Measurements from ENCODE around the gene SLC22A23. TPM values are rescaled to one million over a fixed set of nuclear protein-coding genes. Genes with fewer than 3 reads are reported as not detected.

The SLC22A23 gene
- total RNA-seq, 1 experiment from 2014 or later, result 38.2 TPM

DNA sequence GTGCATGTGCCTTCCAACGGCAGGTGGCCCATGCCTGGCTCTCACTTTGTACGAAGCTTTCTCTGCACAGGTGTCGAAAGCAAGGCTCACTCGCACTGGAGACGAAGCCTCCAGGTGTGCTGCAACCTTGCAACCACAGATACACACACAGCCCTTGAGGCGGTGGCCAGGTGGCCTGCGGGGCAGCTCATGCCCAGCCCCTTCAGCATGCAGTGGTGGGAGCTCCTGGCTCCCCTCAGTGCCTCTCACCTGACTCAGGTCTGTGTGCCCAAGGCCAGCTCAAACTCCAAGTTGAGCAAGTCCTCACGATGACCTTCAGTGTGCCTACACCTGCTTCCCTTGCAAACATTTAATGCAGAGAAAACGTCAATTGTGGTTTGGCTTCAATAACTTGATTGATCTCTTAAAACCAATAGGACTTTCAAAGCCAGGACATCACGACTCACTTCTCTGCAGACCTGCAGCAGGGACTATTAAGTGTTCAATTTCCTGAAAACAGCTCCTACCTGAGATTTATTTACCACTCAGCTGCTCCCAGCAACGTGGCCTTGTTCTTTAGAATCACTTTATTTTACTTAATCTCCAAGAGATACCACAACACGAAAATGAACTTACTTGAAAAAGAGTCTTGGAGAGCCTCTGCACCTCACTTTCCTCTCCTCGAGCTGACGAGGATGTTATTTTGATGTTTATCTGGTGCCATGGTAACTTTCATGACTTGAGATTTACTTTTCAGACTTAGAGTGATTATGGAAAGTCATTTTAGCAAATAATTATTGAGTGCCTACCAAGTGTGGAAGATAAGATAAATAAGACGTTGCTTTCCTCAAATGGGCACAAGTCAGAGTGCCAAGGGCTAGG is 86.3 kb downstream of the SLC22A23 start:
- ATAC-seq (no peak; the same call in 1 of the 2 replicates), DNase-seq (ENCODE audit: low spot score) (no peak)
- ChIA-PET CTCF (interaction anchor here (0.7 to 3.2 kb wide), 12 partner anchors 8 to 141 kb away, joined by 3 to 11 read pairs (median 4); no protein-coding TSS in a partner anchor), POLR2A (interaction anchor here (1.0 kb wide), 1 partner anchor 89 kb away, joined by 3 read pairs; no protein-coding TSS in a partner anchor)
- Mint-ChIP-seq H3K36me3 (peaks cover 3% of the 10 kb centered on the region), H3K27ac (peak overlapping the region; percentile 52; the same call in 1 of the 2 replicates), H3K4me1 (peaks cover 35% of the 10 kb centered on the region), H3K4me3 (no peak overlapping the region), H3K9me3 (no peaks in the 10 kb centered on the region), H3K27me3 (ENCODE audit: low read depth) (no peaks in the 10 kb centered on the region)
- TF ChIP-seq, protein P1, sequence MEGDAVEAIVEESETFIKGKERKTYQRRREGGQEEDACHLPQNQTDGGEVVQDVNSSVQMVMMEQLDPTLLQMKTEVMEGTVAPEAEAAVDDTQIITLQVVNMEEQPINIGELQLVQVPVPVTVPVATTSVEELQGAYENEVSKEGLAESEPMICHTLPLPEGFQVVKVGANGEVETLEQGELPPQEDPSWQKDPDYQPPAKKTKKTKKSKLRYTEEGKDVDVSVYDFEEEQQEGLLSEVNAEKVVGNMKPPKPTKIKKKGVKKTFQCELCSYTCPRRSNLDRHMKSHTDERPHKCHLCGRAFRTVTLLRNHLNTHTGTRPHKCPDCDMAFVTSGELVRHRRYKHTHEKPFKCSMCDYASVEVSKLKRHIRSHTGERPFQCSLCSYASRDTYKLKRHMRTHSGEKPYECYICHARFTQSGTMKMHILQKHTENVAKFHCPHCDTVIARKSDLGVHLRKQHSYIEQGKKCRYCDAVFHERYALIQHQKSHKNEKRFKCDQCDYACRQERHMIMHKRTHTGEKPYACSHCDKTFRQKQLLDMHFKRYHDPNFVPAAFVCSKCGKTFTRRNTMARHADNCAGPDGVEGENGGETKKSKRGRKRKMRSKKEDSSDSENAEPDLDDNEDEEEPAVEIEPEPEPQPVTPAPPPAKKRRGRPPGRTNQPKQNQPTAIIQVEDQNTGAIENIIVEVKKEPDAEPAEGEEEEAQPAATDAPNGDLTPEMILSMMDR (IDR thresholded peaks at IDR 0.05), result no peak
- TF ChIP-seq, protein P2, sequence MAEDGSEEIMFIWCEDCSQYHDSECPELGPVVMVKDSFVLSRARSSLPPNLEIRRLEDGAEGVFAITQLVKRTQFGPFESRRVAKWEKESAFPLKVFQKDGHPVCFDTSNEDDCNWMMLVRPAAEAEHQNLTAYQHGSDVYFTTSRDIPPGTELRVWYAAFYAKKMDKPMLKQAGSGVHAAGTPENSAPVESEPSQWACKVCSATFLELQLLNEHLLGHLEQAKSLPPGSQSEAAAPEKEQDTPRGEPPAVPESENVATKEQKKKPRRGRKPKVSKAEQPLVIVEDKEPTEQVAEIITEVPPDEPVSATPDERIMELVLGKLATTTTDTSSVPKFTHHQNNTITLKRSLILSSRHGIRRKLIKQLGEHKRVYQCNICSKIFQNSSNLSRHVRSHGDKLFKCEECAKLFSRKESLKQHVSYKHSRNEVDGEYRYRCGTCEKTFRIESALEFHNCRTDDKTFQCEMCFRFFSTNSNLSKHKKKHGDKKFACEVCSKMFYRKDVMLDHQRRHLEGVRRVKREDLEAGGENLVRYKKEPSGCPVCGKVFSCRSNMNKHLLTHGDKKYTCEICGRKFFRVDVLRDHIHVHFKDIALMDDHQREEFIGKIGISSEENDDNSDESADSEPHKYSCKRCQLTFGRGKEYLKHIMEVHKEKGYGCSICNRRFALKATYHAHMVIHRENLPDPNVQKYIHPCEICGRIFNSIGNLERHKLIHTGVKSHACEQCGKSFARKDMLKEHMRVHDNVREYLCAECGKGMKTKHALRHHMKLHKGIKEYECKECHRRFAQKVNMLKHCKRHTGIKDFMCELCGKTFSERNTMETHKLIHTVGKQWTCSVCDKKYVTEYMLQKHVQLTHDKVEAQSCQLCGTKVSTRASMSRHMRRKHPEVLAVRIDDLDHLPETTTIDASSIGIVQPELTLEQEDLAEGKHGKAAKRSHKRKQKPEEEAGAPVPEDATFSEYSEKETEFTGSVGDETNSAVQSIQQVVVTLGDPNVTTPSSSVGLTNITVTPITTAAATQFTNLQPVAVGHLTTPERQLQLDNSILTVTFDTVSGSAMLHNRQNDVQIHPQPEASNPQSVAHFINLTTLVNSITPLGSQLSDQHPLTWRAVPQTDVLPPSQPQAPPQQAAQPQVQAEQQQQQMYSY (CRISPR knock-in tag; IDR thresholded peaks at IDR 0.05), result no peak
- TF ChIP-seq SOX15 (CRISPR knock-in tag; IDR thresholded peaks at IDR 0.05) (no peak), PRRX2 (CRISPR knock-in tag; IDR thresholded peaks at IDR 0.05) (no peak), GABPB1 (CRISPR knock-in tag; IDR thresholded peaks at IDR 0.05) (peak; percentile 82), TEAD1 (CRISPR knock-in tag; IDR thresholded peaks at IDR 0.05) (0 out of 2 replicates have a peak, but pooled peaks have one; percentile 23), SMAD3 (CRISPR knock-in tag; IDR thresholded peaks at IDR 0.05; ENCODE audit: borderline replicate concordance) (no peak), OVOL2 (CRISPR knock-in tag; IDR thresholded peaks at IDR 0.05; ENCODE audit: borderline replicate concordance) (no peak), SMAD4 (CRISPR knock-in tag; IDR thresholded peaks at IDR 0.05) (no peak), RELA (CRISPR knock-in tag; IDR thresholded peaks at IDR 0.05; ENCODE audit: borderline replicate concordance) (no peak), ZNF416 (CRISPR knock-in tag; IDR thresholded peaks at IDR 0.05) (no peak)
- TF ChIP-seq, protein P3, sequence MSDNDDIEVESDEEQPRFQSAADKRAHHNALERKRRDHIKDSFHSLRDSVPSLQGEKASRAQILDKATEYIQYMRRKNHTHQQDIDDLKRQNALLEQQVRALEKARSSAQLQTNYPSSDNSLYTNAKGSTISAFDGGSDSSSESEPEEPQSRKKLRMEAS (CRISPR knock-in tag; IDR thresholded peaks at IDR 0.05), result peak; percentile 41; the same call in 1 of the 2 replicates
- TF ChIP-seq, protein P4, sequence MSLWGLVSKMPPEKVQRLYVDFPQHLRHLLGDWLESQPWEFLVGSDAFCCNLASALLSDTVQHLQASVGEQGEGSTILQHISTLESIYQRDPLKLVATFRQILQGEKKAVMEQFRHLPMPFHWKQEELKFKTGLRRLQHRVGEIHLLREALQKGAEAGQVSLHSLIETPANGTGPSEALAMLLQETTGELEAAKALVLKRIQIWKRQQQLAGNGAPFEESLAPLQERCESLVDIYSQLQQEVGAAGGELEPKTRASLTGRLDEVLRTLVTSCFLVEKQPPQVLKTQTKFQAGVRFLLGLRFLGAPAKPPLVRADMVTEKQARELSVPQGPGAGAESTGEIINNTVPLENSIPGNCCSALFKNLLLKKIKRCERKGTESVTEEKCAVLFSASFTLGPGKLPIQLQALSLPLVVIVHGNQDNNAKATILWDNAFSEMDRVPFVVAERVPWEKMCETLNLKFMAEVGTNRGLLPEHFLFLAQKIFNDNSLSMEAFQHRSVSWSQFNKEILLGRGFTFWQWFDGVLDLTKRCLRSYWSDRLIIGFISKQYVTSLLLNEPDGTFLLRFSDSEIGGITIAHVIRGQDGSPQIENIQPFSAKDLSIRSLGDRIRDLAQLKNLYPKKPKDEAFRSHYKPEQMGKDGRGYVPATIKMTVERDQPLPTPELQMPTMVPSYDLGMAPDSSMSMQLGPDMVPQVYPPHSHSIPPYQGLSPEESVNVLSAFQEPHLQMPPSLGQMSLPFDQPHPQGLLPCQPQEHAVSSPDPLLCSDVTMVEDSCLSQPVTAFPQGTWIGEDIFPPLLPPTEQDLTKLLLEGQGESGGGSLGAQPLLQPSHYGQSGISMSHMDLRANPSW (CRISPR knock-in tag; conservative IDR thresholded peaks at IDR 0.05; ENCODE audit: low read depth), result no peak
- TF ChIP-seq, protein P5, sequence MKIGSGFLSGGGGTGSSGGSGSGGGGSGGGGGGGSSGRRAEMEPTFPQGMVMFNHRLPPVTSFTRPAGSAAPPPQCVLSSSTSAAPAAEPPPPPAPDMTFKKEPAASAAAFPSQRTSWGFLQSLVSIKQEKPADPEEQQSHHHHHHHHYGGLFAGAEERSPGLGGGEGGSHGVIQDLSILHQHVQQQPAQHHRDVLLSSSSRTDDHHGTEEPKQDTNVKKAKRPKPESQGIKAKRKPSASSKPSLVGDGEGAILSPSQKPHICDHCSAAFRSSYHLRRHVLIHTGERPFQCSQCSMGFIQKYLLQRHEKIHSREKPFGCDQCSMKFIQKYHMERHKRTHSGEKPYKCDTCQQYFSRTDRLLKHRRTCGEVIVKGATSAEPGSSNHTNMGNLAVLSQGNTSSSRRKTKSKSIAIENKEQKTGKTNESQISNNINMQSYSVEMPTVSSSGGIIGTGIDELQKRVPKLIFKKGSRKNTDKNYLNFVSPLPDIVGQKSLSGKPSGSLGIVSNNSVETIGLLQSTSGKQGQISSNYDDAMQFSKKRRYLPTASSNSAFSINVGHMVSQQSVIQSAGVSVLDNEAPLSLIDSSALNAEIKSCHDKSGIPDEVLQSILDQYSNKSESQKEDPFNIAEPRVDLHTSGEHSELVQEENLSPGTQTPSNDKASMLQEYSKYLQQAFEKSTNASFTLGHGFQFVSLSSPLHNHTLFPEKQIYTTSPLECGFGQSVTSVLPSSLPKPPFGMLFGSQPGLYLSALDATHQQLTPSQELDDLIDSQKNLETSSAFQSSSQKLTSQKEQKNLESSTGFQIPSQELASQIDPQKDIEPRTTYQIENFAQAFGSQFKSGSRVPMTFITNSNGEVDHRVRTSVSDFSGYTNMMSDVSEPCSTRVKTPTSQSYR (CRISPR knock-in tag; IDR thresholded peaks at IDR 0.05), result no peak
- TF ChIP-seq, protein P6, sequence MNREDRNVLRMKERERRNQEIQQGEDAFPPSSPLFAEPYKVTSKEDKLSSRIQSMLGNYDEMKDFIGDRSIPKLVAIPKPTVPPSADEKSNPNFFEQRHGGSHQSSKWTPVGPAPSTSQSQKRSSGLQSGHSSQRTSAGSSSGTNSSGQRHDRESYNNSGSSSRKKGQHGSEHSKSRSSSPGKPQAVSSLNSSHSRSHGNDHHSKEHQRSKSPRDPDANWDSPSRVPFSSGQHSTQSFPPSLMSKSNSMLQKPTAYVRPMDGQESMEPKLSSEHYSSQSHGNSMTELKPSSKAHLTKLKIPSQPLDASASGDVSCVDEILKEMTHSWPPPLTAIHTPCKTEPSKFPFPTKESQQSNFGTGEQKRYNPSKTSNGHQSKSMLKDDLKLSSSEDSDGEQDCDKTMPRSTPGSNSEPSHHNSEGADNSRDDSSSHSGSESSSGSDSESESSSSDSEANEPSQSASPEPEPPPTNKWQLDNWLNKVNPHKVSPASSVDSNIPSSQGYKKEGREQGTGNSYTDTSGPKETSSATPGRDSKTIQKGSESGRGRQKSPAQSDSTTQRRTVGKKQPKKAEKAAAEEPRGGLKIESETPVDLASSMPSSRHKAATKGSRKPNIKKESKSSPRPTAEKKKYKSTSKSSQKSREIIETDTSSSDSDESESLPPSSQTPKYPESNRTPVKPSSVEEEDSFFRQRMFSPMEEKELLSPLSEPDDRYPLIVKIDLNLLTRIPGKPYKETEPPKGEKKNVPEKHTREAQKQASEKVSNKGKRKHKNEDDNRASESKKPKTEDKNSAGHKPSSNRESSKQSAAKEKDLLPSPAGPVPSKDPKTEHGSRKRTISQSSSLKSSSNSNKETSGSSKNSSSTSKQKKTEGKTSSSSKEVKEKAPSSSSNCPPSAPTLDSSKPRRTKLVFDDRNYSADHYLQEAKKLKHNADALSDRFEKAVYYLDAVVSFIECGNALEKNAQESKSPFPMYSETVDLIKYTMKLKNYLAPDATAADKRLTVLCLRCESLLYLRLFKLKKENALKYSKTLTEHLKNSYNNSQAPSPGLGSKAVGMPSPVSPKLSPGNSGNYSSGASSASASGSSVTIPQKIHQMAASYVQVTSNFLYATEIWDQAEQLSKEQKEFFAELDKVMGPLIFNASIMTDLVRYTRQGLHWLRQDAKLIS (CRISPR knock-in tag; IDR thresholded peaks at IDR 0.05; ENCODE audit: borderline replicate concordance), result no peak
- TF ChIP-seq, protein P7, sequence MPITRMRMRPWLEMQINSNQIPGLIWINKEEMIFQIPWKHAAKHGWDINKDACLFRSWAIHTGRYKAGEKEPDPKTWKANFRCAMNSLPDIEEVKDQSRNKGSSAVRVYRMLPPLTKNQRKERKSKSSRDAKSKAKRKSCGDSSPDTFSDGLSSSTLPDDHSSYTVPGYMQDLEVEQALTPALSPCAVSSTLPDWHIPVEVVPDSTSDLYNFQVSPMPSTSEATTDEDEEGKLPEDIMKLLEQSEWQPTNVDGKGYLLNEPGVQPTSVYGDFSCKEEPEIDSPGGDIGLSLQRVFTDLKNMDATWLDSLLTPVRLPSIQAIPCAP (CRISPR knock-in tag; IDR thresholded peaks at IDR 0.05), result no peak
- TF ChIP-seq, protein P8, sequence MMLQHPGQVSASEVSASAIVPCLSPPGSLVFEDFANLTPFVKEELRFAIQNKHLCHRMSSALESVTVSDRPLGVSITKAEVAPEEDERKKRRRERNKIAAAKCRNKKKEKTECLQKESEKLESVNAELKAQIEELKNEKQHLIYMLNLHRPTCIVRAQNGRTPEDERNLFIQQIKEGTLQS (CRISPR knock-in tag; conservative IDR thresholded peaks at IDR 0.05), result no peak
- TF ChIP-seq, protein P9, sequence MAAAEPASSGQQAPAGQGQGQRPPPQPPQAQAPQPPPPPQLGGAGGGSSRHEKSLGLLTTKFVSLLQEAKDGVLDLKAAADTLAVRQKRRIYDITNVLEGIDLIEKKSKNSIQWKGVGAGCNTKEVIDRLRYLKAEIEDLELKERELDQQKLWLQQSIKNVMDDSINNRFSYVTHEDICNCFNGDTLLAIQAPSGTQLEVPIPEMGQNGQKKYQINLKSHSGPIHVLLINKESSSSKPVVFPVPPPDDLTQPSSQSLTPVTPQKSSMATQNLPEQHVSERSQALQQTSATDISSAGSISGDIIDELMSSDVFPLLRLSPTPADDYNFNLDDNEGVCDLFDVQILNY (CRISPR knock-in tag; IDR thresholded peaks at IDR 0.05), result no peak
